AG10803 (cell line): ENCODE measurements around the gene ZNF513.

Experiments used
- DNase-seq: peaks from one replicate; pipeline ENCODE4 v3.0.0; 2010; ENCODE audit warnings: low read depth
- H3K4me3 ChIP-seq: 2 replicates; pipeline ENCODE4 v1.5.1; 2011; ENCODE audit warnings: mild to moderate bottlenecking, low read length, control low read depth
- CTCF ChIP-seq: conservative IDR thresholded peaks from 2 replicates; pipeline ENCODE4 v1.5.1; 2011; ENCODE audit warnings: mild to moderate bottlenecking, low read length, control low read depth, inconsistent platforms

Gene ZNF513

DNA sequence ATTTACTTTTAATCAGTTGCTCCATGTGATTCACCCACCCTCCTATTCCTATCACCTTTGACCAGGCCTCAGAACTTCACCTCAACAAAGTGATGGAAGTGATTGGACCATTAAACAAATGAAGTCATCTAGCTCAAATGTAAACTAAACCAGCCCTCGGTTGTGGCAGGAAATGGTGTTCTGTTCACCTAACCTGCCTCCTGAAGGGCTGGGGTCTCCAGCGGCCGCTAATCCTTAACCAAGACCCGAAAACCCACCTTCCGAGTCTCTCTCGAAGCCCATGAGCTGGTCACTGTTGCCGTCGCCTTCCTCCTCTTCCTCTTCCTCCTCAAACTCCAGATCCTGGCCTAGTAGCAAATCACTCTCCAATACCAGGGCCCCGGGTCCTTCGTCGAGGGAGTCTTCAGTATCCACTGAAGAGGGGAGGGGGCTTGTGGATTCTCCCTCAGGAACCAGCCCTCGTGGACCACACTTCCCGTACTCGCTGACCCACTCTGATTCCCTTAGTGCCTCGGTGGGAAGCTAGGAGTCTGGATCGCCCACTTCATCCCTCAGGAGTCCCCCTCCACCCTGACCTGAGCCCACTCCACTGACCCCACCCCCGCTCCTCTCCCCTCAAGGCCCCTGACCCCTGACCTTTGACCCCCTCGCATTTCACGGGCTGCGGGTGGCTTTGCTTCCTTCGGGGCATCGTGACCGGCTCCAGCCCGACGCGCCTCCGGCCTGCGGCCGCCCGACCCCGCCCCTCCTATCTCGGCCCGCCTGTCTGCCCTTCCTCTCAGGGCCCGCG lies 503 bp downstream of the ZNF513 start:
- peak; percentile 27 for DNase-seq
- peak overlapping the region; percentile 91 for H3K4me3 ChIP-seq
- no peak for TF ChIP-seq CTCF

DNA sequence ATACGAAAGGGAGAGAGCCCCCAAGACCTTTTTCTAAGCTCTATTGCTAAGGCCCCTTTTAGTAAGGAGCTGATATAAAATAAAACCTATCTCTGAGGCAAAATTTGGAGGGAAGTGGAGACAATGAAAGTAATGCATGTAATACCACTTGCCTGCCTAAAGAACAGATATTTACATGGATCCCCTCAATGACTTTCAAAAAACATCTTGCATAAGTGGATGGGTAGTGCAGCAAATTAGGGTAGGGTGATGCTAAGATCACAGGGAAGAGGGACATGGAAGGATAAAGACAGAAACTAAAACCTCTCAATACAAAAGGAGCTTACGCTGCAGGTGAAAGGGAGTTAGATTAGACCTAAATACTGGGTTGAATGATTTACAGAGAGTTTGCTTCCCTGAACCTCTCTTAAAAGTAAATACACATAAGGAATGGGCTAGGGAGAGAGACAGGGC lies 1.1 kb downstream of the ZNF513 start:
- DNase-seq: no peak
- H3K4me3 ChIP-seq: peak overlapping the region; percentile 91
- TF ChIP-seq CTCF: no peak

GRCh38 chr2:27378809-27379290 lies 1.7 kb downstream of the ZNF513 start:
- no peak overlapping the region for H3K4me3 ChIP-seq
- no peak for DNase-seq
- TF ChIP-seq CTCF: no peak

DNA sequence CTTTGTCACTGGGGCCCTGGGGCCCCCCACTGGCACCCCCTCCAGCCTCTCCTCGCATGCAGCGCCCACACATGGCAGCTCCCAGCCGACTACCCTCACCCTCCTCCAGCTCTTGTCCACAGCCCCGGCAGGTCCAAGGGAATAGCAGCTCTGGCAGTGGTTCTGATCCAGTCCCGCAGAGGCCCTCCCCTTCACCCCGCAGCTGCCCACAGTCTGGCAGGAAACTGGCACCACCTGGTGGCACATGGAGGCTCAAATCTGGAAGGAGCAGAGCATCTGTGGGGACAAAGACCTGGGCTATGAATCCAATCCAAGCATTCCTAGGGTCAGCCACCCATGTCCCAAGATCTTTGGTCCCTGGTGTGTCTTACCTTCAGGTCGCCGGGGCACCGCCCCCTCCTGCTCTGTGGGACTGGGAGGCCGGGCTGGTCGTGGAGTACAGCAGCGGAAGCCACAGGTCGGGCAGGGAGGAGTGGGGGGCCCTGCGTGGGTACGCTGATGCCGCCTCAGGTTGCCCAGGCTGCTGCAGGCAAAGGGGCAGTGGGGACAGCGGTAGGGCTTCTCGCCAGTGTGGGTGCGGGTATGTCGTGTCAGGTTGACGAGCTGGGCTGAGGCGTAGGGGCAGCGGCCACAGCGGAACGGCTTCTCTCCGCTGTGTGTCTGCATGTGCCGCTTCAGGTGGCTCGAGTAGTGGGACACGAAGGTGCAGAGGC lies 2.3 kb downstream of the ZNF513 start:
- H3K4me3 ChIP-seq: no peak overlapping the region
- peak; percentile 13; the same call in 1 of the 2 replicates for TF ChIP-seq CTCF
- peak; percentile 27 for DNase-seq

DNA sequence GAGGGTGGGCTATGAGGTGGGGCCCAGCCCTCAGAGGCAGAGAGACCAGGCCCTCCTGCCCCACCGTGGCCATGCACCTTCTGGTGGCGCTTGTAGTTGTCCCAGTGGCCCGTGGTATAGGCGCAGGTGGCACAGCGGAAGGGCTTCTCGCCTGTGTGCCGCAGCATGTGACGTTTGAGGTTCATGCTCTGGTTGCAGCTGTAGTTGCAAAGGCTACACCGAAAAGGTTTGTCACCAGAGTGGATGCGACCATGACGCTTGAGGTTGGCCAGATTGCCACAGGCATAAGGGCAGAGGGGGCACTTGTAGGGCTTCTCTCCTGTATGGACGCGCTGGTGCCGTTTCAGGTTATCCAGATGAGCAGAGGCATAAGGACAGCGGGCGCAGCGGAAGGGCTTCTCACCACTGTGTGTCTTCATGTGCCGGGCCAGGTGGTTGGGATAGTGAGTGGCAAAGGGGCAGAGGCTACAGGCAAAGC lies 2.9 kb downstream of the ZNF513 start:
- TF ChIP-seq CTCF: no peak
- H3K4me3 ChIP-seq: no peak overlapping the region
- no peak for DNase-seq

DNA sequence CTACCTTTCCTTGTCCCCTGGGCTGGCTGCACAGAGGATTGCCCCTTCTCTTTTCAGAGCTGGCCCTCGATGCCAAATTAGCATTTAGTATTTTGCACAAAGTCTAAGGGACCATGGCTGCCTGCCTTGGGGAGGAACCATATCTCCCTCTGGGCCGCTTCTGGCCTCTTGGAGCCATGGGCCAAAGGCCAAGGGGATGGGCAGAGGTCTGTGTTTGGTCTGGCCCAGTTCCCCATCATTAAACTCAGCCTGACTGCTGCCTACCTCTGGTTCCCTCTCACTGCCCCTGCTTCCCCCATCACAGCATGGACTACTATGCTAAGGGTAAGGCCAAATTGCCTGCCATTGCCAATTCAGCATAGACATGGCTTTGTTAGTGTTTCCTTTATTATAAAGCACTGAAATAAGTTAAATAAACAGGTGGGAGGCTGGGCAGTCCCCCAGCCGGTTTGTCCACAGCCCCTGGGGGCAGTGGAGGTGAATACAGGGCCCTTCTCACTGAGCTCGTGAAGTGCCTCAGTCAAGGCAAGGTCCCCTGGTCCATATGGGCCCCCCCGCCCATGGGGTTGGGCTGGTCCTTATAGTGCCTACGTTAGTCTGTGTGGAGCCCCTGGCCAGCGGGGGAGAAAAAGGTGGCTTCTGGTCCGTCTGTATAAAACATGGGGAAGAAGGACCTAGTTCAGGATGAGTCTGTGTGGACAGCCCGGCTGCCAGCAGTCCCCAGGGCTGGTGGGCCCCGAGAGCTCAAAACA lies 3.5 kb downstream of the ZNF513 start:
- no peak for TF ChIP-seq CTCF
- no peak for DNase-seq
- no peak overlapping the region for H3K4me3 ChIP-seq
